HG02943 (cell line): ENCODE measurements around the gene GOLPH3.
"Not testable (repeated sequence)": the region's sequence is repeated elsewhere in the genome, so short reads cannot be mapped to it uniquely, and the experiment has no call there.

Experiments
- ATAC-seq: cut with Tn5 transposase; IDR thresholded peaks from one replicate; pipeline ENCODE4 v1.9.1; 2021; ENCODE audit warnings: mild to moderate bottlenecking, low read depth, moderate library complexity; ENCODE audit not compliant: unreplicated experiment

The GOLPH3 gene

DNA sequence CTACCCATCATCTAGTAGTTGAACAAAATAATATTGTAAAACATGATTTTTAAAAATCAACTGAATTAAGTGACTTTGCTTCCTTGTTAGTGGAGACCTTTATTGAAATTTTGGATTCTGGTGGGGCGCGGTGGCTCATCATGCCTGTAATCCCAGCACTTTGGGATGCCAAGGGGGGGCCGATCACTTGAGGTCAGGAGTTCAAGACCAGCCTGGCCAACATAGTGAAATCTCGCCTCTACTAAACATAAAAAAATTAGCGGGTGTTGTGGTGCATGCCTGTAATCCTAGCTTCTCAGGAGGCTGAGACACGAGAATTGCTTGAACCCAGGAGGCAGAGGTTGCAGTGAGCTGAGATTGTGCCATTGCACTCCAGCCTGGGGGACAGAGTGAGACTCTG lies 95.3 kb downstream of the GOLPH3 start:
- not testable (repeated sequence) for ATAC-seq

DNA sequence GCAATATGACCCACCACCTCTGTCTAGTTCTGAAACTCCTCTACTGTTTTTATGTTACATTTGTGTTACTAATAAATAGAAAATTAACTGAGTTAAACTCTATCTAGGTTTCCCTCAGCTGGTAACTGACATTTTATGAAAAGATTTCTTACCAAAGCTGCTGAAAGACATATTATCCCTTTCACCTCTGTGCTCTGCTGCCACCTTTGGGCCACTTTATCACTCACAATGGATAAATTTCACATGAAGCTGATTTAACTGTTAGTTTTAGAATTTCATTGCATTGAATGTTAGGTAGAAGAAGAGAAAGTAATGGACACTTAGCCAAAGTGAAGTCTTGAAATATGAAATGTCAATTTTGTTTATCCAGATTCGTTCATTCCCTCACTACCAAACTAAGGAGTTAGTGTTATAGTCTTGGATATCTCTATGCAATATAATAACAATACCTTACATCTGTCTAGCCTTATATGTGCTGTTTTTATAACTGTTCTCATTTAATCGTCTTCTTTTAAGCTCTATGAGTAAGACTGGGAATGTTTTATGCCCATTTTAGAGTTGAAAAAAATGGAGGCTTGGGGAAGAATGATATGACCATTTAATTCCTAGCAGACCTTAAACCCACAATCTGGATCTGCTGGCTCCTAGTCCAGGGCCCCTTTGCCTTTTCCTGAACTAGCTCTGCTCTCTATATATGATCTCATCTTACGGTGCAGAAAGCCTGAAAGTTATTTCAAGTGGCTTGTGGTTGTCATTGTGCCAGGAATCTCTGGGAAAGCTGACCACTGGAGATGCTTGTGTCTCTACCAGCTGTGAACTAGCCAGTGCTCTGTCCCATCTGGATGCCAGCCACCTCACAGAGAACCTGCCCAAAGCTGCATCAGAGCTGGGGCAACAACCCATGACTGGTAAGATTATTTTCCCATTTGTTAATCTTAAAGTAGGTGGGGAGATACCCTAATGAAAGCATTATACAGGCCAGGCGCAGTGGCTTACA lies 97.1 kb downstream of the GOLPH3 start:
- ATAC-seq = no peak
